HG02970 (cell line): Measurements from ENCODE around the gene SLC9B1.
"Not testable (repeated sequence)": the region's sequence is repeated elsewhere in the genome, so short reads cannot be mapped to it uniquely, and the experiment has no call there.

Experiments
- ATAC-seq: cut with Tn5 transposase; IDR thresholded peaks from one replicate; pipeline ENCODE4 v1.9.1; 2021; ENCODE audit warnings: mild to moderate bottlenecking, moderate library complexity, moderate number of reproducible peaks; ENCODE audit not compliant: unreplicated experiment, low FRiP score

SLC9B1 gene

DNA sequence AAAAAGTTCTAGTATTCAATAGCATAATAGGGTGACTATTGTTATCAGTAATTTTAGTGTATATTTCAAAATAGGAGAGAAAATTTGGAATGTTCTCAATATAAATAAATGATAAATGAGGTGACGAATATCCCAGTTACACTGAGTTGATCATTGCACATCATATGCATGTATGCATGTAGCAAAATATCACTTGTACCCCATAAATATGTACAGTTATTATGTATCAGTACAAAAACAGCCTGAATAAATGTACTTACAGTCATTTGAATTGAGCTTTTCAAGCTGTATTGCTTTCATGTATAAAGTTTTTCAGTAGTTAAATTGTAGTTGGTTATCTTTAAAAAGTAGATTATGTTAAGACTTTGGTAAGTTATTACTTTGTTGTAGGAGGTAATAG lies 138.2 kb downstream of the SLC9B1 start:
- no peak for ATAC-seq

DNA sequence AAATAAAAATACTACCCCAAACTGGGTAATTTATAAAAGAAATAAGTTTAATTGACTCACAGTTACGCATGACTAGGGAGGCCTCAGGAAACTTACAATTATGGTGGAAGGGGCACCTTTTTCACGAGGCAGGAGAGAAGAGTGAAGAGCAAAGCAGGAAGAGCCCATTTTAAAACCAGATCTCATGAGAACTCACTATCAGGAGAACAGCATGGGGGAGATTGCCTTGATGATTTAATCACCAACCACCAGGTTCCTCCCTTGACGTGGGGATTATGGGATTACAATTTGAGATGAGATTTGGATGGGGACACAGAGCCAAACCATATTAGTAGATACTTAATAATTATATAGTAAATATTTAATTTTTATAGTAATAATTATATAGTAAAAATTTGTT lies 140.6 kb downstream of the SLC9B1 start:
- ATAC-seq: no peak

DNA sequence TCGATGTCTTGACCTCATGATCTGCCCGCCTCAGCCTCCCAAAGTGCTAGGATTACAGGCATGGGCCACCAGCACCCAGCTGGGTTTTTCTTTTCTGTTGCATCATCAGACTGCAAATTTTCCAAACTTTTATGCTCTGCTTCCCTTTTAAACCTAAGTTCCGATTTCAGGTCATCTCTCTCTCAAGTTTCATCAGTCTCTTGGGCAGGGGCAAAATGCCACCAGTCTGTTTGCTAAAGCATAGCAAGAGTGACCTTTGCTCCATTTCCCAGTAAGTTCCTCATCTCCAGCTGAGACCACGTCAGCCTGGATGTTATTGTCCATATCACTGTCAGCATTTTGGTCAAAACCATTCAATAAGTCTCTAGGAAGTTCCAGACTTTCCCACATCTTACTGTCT lies 141.2 kb downstream of the SLC9B1 start:
- ATAC-seq: not testable (repeated sequence)

DNA sequence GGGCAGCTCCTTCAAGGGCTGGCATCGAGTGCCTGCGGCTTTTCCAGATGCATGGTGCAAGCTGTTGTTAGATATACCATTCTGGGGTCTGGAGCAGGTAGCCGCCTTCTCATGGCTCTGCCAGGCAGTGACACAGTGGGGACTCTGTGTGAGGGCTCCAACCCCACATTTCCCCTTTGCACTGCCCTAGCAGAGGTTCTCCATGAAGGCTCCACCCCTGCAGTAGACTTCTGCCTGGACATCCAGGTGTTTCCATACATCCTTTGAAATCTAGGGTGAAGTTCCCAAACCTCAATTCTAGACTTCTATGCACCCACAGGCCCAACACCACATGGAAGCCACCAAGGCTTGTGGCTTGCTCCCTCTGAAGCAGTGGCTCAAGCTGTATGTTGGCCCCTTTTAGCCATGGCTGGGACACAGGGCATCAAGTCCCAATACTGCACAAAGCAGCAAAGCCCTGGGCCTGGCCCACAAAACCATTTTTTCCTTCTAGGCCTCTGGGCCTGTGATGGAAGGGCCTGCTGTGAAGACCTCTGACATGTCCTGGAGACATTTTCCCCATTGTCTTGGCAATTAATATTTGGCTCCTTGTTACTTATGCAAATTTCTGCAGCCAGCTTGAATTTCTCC lies 141.9 kb downstream of the SLC9B1 start:
- not testable (repeated sequence) for ATAC-seq

DNA sequence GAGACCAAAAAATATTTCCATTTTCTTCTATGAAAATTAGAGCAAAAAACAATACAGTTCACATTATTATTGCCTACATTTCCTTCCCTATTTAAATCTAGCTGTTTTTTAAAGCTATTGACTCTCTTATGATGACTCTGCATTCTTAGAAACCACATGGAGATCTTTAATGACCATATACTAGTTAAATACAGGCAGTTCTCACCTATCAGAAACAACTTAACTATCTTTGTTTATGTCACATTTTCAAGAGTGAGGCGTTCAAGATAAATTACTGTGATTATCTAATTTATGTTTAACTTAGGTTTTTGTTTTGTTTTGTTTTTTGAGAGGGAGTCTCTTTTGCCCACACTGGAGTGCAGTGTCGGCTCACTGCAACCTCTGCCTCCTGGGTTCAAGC lies 147.7 kb downstream of the SLC9B1 start:
- ATAC-seq: no peak

DNA sequence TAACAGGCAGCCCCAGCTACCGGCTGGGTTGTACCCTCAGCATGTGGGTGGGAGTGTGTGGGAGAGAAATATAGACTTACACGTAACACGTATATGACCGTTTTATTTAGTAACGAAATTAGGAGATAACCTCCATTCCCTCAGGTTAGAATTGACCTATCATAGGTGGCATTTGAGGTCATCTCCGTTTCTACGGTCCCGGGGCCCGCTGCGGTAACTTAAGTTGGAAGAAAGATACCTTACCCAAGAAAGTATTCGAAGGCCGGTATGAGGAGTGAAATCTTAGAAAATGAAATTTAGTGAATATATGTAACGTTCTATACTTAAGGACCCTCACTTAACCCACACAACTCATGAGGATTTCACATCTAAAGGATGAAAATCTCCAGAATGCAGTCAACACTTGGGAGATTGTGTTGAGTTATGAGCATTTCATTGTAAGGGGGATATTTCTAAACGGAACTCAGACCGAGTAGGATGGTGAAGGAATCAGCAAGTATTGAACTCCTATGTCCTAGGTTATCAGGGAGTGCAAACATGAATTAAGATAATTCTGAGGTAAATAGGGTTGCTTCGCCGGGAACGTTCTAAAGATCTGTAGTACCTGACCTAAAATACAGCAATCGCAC lies 149.8 kb downstream of the SLC9B1 start:
- ATAC-seq: peak; percentile 18

DNA sequence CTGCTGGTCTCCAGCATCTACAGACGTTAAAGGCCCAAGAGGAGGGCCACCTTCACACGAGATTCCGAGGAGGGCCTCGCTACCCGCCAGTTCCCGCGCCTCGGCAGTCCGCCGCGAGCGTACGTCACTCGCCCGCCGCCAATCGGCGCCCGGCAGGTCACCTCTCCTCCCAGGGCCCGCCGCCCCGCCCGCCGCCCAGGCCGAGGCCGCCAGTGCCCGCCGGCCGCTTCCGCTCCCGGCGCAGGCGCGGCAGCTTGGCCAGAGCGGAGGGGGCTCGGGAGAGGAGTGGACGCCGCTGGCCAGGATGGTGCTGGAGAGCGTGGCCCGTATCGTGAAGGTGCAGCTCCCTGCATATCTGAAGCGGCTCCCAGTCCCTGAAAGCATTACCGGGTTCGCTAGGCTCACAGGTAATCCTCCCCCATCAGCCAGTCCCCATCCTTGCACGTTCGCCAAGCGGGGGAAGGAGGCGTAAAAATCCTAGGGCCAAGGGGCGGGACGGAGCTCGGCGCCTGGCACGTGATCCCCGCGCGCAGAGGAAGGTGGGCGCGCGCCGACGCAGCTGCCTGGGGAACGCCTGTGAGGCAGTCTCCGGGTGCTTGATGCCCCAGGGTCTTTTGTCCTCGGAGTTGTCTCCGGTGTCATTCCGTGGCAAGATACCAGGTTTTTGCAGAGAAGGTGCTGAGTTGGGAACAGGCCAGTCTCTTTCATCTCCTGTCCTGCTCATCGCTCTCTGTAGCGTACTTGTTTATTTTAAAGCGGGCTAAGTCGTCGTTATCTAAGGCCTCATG lies 150.5 kb downstream of the SLC9B1 start, which contains the start of gene CISD2:
Gene CISD2 (plus strand): TSS at position 212 of the 788 bp plus-strand sequence. CDS start 93 bp downstream, at position 305.
- ATAC-seq: peak; percentile 91

DNA sequence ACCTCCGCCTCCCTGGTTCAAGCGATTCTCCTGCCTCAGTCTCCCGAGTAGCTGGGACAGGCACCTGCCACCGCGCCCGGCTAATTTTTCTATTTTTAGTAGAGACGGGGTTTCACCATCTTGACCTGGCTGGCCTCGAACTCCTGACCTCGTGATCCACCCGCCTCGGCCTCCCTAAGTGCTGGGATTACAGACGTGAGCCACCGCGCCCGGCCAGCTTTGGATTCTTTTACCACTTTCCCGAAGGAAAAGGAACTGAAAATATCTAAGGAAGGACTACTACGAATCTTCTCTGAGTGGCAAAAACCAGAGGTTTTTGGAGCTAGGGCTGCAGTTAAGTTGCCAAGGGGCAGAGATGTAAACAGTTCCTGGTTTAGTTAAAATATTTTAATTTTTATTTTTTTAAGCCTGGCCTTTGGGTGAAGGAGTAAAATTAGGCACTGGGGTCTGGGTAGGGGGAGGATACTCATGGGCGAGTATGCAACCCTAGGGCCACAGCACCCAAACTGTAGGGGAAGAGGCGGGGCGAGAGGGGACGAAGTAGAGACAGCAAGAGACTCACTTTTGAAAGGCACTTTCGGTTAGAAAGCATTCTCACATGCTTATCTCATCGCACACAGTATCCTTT lies 151.2 kb downstream of the SLC9B1 start:
- ATAC-seq: no peak

DNA sequence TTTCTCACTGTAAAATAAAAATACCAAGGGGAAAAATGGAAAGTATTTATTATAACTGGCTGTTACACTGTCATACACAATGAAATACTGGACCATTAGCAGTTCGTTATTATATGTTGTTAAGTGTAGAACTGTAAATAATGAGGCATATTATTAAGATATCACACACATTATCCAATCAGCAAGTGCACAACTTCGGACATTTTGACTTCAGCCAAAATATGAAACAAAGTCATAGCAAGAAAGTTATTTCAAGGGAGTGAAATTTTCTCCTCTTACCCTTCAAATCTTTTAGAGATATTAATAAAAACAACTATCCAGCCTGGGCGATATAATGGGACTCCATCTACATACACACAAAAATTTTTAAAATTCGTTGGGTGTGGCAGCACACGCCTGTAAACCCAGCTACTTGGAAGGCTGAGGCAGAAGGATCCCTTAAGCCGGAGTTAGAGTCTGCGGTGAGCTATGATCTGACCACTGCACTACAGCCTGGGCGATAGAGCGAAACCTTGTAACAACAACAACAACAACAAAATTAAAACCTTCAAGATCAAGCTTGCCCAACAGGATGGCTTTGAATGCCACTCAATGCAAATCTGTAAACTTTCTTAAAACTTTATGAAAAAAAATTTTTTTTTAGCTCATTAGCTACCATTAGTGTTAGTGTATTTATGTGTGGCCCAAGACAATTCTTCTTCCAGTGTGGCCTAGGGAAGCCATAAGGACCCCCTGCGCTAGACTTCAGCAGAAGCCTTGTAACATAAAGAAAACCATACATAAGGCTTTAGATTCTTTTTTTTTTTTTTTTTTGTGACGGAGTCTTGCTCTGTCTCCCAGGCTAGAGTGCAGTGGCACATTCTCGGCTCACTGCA lies 152.0 kb downstream of the SLC9B1 start:
- no peak for ATAC-seq

DNA sequence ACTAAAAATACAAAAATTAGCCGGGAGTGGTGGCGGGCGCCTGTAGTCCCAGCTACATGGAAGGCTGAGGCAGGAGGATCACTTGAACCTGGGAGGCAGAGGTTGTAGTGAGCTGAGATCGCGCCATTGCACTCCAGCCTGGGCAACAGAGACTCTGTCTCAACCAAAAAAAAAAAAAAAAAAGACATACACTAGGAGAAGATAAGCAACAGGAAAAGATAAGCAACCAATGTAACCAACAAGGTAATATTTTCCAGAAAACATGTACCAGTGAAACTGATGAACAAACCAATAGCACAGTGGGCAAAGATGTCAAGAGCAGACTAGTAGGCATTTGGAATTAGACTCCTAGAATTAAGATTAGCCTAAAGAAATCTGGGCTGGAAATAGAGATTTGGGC lies 154.2 kb downstream of the SLC9B1 start:
- not testable (repeated sequence) for ATAC-seq

DNA sequence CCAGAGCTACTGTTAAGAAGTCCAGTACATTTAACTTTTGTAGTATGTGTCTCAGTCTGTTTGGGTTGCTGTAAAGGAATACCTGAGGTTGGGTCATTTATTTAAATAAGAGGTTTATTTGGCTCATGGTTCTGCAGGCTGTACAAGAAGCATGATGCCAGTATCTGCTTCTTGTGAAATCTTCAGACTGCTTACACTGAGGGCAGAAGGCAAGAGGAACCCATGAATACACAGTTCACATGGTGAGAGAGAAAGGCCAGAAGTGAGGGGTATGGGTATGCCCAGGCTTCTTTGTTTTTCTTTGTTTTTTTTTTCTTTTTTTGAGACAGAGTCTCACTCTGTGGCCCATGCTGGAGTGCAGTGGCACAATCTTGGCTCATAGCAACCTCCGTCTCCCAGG lies 156.8 kb downstream of the SLC9B1 start:
- ATAC-seq: no peak

DNA sequence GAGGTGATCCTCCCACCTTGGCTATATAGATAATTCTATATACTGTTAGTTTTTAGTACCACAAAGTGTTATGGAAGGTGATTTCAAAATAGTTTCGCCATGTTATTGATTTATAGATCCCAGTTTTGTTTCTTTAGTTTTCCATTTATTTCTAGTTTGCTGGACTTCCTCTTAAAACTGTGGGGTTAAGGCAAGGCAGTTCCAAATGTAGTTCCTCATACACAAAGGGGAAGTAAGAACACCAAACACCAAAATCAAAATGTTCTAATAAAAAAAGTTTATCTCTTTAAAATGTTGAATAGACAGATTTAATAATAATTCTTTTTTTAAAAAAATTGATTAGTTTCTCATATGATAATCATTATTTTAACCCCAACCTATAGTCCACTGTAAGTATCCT lies 157.5 kb downstream of the SLC9B1 start:
- ATAC-seq: no peak

DNA sequence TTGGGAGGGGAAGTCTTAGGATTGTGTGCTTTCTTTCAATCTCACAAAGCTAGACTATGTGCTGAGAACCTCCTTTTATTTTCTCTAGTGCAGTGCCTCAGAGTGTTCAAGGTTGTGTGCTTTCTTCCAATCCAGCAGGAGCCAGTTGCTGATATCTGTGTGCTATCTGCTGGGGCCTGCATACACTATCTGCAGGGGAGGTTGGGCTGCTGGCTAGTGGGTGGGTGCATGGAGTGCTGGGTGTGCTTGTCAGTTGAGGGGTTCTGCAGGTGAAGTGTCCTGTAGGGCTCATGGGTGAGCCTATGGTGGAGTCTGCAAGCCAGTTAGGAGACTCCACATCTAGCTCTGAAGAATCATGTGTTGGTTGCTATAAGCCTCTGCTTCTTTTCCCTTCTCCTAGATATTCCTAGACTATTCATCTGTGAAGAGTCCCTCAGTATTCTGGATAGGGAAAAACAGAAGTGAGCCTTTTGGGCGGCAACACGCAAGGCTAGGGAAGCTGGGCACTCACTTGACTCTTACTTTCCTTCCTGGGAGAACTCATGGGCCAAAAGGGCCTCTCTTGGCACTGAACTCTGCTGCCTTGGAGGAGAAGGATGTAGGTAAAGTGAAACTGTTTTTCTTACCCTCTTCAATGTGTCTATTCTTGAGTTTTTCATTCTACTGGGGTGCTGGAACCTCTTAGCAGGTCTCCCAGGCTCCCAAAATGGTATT lies 158.7 kb downstream of the SLC9B1 start:
- ATAC-seq: no peak

DNA sequence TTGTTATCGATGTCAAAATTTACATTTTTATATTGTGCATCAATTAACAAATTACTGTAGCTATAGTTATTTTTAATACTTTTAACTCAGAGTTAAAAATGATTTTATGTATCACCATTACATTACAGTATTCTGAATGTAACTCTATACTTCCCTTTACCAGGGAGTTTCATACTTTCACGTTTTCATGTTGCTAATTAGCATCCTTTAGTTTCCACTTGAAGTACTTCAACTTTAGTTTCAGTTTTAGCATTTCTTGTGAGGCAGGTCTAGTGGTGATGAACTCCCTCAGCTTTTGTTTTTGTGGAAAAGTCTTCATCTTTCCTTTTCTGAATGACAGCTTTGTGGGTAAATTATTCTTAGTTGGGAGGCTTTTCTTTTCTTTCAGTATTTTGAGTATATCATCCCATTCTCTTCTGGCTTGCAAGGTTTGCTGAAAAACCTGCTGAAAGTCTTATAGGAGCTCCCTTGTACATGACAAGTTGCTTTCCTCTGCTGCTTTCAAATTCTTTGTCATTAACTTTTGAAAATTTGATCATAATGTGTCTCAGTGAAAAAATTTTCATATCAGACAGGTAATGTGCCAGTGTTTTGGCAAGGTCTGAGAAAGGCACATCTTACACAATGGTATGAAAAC lies 160.6 kb downstream of the SLC9B1 start:
- no peak for ATAC-seq
